ENCODE results near the gene ZNF214. TPM values are rescaled to one million over a fixed set of nuclear protein-coding genes. Genes with fewer than 3 reads are reported as not detected.

The ZNF214 gene
- total RNA-seq, 4 donors from 2014 or later, result 4.8 to 7.2 (median 5.9) TPM

- H3K27me3 ChIP-seq, result no peaks in the 10 kb centered on the region
- TF ChIP-seq CTCF (IDR thresholded peaks at IDR 0.05) (no peak), EP300 (IDR thresholded peaks at IDR 0.05) (no peak), POLR2A (IDR thresholded peaks at IDR 0.05) (no peak)
- peaks cover 0 to 7% (median 0%) of the 10 kb centered on the region in 3 donors for H3K36me3 ChIP-seq
- no peak overlapping the region for H3K27ac ChIP-seq
- H3K4me1 ChIP-seq, result peaks cover 0 to 14% (median 8%) of the 10 kb centered on the region in 4 donors
- 57 to 60% methylated on average over 1 of the region's 1 CpG for whole genome bisulfite sequencing, 2 donors
- no peak for DNase-seq (ENCODE audit: low spot score in 2 of 2)
- H3K9me3 ChIP-seq, result no peaks in the 10 kb centered on the region
- no peak overlapping the region for H3K4me3 ChIP-seq
These were observed 4.1 kb downstream of the ZNF214 start for GRCh38 chr11:7016011-7016410.

GRCh38 chr11:7014118-7014517 is 6.0 kb downstream of the ZNF214 start:
- WGBS, 2 donors, result 95 to 98% methylated on average over 1 of the region's 1 CpG
- Histone ChIP-seq H3K27me3 (no peaks in the 10 kb centered on the region), H3K36me3 (peaks cover 0 to 7% (median 0%) of the 10 kb centered on the region in 3 donors), H3K4me3 (no peak overlapping the region), H3K9me3 (no peaks in the 10 kb centered on the region), H3K27ac (no peak overlapping the region), H3K4me1 (peaks cover 0 to 1% (median 0%) of the 10 kb centered on the region in 4 donors)
- TF ChIP-seq CTCF (IDR thresholded peaks at IDR 0.05) (no peak), POLR2A (IDR thresholded peaks at IDR 0.05) (no peak), EP300 (IDR thresholded peaks at IDR 0.05) (no peak)
- DNase-seq (ENCODE audit: low spot score in 2 of 2), result no peak

- TF ChIP-seq EP300 (IDR thresholded peaks at IDR 0.05) (no peak), POLR2A (IDR thresholded peaks at IDR 0.05) (no peak), CTCF (IDR thresholded peaks at IDR 0.05) (no peak)
- Histone ChIP-seq H3K4me1 (no peaks in the 10 kb centered on the region), H3K36me3 (peaks cover 0 to 40% (median 0%) of the 10 kb centered on the region in 3 donors), H3K27me3 (no peaks in the 10 kb centered on the region), H3K27ac (no peak overlapping the region), H3K9me3 (no peaks in the 10 kb centered on the region), H3K4me3 (no peak overlapping the region)
- peak in 1 of 2 donors; percentile 7 for DNase-seq (ENCODE audit: low spot score in 2 of 2)
- 66 to 68% methylated on average over 3 of the region's 3 CpGs for WGBS, 2 donors
These were observed 15.7 kb downstream of the ZNF214 start for GRCh38 chr11:7004482-7004881.

GRCh38 chr11:6995703-6996102 is 24.4 kb downstream of the ZNF214 start:
- no peaks in the 10 kb centered on the region for H3K27me3 ChIP-seq
- H3K4me3 ChIP-seq, result no peak overlapping the region
- peaks cover 0 to 15% (median 0%) of the 10 kb centered on the region in 3 donors for H3K36me3 ChIP-seq

More at GRCh38 chr11:6995703-6996102, 24.4 kb downstream of the ZNF214 start:
- TF ChIP-seq POLR2A (IDR thresholded peaks at IDR 0.05) (no peak), EP300 (IDR thresholded peaks at IDR 0.05) (no peak), CTCF (IDR thresholded peaks at IDR 0.05) (no peak)
- H3K4me1 ChIP-seq, result no peaks in the 10 kb centered on the region
- H3K27ac ChIP-seq, result no peak overlapping the region
- peaks cover 0 to 3% (median 0%) of the 10 kb centered on the region in 4 donors for H3K9me3 ChIP-seq
- no peak for DNase-seq (ENCODE audit: low spot score in 2 of 2)

All from tibial nerve (tissue), 4 donors.